Germinal center (tissue), 1 donor: Measurements from ENCODE around the gene SLC4A4.

Source experiments
- DNase-seq: peaks from one replicate; pipeline ENCODE4 v3.0.0; 2012; ENCODE audit warnings: mixed read lengths, low spot score

The SLC4A4 gene

DNA sequence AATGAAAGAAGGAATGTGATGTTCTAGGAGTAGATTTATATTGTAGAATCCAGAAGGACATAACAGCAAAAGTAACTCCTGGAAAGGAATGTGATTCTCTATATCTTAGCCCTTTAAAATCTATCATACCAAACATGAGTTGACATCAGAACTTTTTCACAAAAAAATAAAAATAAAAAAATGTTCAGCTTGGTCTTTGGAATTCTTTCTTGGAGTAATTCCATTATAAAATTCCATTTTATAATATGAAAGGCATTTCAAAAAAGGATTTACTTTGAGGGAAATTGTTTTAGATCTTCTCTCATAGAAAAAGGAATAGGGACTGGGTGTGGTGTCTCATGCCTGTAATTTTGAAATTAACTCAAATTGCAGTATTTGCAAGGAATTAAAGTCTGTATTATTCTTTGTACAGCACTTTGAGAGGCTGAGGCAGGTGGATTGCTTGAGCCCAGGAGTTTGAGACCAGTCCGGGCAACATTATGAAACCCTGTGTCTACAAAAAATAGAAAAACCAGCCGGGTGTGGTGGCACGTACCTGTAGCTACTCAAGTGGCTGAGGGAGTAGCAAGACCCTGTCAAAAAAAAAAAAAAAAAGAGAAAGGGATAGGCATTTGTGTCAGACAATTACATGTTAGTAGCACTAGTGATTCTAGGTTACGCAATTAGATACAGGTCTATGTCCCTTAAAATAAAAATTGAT lies 134.9 kb downstream of the SLC4A4 start:
- DNase-seq = no peak

DNA sequence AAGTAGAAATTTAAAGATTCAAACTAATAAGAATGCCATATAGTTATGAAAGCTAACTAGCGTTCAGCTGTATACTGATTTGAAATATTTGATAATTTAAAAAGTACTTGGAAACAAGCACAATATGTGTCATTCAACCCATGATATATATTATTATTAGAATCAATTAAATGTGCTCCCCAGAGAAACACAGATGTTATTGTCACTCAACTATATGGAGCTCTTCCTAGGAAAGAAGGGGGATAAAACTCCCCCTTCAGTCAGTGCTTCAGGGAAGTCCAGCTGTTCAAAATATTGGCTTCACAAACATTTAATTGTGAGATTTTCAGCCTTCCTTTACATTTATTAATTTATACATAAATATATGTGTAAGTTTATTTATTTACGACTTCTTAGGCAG lies 135.9 kb downstream of the SLC4A4 start:
- DNase-seq = no peak

DNA sequence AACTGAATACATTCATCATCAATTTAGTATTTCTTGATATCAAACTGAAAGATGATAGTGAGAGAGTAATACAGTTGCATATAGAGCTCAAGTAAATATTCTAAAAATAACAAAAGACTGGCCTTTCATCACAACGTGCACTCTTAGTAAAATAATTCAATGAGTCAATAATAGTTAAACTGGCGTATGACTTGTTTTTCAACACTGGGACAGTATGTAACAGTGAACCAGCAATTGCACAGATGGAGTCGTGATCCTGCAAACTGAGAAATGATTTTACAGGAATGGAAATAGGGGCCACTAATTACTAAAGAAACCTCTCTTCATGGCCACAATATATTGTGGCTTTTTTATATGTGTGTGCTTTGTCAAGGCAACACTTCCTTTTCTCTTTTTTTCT lies 137.4 kb downstream of the SLC4A4 start:
- DNase-seq = no peak

DNA sequence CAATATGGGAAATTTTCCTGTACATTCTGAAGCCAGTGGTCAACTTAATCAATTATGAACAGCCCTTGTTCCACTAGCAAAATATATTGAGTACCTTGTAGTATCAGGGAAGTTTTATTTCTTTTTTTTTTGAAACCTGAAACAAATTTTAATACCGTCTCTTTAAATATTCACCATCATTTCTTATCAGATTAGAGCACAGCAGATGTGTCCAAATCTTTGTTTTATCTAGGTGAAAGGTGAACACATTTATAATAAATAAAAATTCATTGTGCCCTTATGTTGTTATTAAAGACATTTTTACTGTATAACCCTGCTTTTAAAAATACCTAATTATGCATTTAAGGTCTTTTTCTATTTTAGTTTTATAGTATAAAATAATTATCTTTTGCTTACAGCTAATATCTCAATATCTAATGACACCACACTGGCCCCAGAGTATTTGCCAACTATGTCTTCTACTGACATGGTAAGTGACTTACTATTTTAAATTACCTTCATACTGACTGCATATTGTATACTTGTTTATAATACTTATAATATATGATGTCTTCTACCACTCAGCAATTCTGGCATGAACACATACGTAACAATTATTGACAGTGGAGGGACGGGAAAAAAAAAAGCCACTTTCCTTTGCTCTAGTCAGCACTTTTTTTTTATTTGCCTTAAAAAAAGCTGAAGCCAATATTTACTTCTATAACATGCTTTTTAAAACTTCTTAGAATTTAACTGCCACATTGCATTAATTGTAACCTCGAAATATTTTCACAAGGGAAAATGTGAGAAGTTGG lies 147.9 kb downstream of the SLC4A4 start:
- DNase-seq = no peak

DNA sequence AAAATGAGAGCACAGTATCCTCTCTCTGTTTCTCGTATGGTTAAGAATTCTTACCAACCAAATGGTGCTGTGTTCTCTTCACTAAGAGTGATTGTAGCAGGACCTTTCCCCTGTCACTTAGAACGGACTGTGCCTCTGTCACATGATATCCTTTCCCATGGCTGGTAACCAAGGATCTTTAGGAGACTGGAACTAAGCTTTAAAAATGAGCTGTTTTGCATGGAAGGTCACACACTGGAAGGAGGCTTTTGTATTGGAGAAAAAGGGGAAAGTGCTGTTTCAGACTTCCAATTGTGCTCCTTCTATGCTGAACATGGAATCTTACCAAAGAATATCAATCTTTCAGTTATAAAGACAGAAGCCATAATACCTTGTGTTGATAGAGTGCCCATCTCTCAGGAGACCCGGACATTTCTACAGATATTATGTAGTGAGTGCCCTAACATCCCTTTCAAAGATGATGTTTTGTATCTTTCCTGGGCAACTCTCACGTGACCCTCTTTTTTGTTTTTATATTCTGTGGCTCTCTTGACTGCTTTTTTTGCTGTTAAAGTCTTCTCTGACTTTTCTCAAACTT lies 148.6 kb downstream of the SLC4A4 start:
- DNase-seq = no peak

DNA sequence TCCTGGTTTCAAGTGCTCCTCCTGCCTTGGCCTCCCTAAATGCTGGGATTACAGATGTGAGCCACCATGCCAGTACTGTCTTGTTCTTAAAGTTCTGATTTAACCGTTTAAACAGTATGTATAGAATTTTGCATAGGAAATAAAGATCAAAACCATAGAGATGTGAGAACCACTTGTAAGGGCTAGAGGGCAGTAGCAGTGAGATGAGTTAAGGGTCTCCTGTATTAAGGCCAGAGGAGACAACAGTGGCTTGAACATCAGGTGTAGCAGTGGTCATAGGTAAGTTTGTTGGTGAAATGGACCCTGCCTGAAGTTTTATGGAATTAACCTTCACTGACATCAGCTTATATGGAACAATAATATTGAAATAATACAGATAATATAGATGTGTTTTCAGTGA lies 155.7 kb downstream of the SLC4A4 start:
- DNase-seq = no peak

DNA sequence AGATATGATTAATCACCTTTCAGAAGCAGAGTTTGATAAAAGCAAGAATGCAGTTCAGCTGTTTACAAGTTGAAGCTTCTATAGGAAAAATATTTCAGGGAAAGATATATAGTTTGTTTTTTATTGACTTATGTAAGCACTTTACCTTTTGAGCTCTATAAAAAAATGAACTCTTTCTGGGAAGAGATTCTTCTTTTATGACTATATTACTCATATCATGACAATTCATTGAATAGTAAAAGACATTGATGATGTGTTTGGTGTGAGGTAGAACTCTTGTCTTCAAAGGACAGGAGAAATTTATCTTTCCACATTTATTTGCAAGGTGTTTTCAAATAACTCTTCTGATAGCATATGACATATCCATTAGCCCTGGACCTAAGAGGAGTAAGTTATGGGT lies 156.6 kb downstream of the SLC4A4 start:
- no peak for DNase-seq

DNA sequence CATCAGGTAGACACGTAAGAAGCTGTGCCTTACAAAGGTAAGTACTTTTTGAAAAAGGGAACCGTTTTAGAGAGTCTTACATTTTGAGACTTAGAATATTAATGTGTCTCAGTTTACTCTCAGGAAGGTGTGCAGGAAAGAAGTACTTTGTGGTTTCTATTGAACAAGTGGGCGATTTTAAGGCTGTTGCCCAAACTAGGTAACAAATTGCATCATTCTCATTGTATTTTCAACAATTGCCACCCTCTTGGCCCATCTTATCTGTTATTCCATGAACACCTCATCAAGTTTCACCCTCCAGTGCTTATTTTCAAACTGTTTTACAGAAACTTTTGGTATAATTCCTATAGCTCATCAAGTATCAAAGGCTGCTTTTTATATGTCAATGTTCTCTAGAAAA lies 158.3 kb downstream of the SLC4A4 start:
- DNase-seq = no peak

DNA sequence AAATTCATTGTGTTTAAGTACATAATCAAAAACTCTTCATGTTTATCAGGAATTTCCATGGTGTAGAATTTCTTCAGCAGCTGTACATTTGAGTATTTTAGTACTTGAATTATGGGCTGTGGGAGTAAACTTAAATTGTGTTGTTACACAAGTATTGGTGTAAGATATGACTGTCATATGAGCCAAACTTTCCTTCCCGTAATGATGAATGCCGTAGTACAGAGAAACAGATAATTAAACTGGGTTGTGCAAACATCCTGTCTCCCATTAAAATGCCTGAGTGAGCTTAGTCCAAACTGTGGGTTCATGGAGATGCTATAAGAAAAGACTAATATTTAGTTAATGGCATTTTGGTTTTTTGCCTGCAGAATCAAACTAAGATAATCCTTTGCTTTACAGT lies 159.2 kb downstream of the SLC4A4 start:
- DNase-seq = no peak

DNA sequence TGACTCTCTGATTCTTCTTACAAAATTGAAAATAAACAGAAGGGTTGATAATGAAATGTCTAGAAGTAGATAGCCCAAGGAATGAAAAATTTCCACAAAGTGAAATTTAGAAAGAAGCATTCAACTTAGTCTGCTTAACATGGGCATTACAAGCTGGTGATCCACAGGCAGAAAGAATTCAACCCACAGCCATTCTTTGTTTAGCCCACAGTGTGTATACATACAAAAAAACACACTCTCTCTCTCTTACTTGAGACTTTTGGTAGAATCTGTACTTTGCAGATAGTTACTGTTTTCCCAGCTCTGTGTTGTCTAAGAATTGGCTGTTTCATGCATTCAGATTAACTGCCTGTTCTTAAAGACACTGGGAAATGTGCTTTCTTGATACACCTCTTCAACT lies 159.8 kb downstream of the SLC4A4 start:
- no peak for DNase-seq

DNA sequence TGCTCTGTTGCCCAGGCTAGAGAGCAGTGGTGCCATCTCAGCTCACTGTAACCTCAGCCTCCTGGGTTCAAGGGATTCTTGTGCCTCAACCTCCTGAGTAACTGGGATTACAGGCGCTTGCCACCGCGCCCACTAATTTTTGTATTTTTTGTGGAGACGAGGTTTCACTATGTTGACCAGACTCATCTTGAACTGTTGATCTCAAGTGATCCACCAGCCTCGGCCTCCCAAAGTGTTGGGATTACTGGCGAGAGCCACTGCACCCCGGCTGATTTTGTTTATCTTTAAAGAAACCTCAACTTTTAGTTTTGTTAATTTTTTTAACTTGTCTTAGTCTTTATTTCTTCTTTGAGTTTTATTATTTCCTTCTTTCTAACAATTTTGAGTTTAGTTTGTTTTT lies 163.2 kb downstream of the SLC4A4 start:
- DNase-seq = no peak

DNA sequence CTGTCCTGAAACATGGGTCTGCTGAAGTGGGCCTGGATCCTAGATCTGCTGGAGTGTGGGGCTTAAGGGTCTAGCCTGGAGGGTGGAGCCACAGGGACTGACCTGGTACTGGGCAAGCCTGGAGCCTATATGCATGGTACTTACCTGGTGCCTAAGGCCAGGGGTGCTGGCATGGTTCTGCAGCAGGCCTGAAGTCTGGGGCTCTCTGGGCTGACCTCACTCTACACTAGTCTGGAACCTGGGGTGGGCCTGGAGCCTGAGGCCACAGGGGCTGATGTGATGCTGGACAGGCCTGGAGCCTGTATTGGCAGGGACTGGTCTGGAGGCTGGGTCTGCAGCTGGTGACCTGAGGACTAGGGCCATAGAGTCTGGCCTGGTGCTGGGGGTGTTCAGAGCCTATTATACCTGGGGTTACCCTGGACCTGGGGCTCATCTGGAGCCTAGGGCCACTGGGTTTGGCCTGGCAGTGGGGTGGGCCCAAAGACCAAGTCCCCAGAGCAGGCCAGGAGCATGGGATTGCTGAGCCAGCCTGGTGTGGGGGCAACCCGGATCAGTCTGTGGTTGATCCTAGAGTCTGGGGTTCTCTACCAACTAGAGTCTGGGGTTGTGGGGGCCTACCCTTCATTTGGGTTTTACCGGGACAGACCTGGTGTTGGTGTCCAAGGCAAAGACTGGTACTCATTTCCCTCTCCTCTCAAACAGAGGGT lies 179.6 kb downstream of the SLC4A4 start:
- no peak for DNase-seq

DNA sequence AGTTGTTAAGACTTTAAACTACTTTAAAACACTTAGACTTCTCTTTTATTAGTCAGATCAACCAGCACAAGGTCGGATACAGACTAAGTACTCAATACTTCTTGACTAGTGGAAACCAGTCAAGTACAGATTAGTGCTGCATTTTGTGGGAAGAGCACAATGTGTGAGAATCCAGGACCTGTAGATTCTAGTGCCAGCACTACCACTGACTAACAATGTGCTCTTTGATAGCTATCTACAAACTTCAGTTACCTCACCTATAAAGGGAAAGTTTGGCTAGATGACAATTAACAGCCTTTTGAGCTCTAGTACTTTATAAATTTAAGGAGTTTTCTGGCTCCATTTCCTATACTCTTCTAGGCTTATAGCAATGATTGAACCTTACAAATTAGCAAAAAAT lies 181.5 kb downstream of the SLC4A4 start:
- DNase-seq = no peak

DNA sequence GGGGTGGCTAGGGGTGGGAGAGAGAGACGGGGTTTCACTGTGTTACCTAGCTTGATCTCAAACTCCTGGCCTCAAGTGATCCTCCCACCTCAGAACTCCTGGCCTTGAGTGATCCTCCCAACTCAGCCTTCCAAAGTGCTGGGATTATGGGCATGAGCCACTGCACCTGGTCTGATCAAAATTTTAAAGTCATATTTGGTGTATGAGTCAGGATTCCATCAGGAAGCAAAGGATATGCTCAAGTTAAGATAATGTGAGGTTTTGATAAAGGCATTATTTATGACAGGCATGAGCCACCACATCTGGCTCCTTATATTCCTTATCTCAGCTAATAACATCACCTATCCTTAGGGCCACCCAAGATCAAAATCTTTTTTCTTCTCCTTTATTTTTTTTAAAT lies 182.0 kb downstream of the SLC4A4 start:
- no peak for DNase-seq

DNA sequence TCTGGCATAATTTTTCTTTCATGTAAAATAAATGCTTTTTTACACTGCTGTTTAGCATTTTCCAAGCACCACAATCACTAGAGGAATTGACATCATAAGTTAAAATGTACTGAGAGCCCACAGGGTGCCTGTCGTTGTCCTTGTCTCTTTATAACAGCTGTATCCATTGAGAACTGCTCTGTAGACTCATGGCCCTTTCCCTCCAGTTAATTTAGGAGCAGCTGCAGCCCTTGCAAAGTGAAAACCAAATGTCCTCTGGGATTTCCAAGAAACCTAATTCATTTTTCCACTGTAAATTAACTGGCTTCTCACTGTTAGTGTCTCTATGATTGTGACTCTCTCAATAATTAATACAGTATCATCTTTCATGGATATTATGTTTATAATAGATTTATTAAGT lies 185.9 kb downstream of the SLC4A4 start:
- DNase-seq = no peak

DNA sequence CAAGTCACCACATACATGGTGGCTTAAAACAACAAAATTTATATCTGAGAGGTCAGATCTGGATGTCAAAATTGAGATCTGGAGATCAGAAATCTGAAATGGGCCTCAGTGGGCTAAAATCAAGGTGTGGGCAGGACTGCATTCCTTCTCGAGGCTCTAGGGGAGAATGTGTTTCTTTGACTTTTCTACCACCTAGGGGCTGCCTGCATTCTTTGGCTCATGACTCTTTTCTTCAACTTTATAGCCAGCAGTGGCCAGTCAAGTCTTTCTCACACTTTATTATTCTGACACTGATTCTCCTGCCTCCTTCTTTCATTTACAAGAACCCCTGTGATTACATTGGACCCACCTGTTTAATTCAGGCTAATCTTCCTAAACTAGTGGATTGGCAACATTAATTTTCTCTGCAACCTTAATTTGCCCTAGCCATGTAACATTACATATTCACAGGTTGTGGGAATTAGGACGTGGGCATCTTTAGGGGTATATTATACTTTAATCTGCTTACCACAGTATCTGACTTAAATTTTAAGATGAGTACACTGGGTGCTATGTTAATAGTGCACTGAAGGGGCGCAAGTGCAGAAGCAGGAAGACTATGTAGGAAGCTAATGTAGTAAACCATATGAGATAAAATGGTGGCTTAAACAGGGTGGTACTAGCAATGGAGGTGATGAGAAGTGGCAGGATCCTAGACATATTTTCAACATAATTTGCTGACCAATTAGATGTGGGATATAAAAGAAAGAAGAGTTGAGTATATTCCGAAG lies 188.0 kb downstream of the SLC4A4 start:
- no peak for DNase-seq

DNA sequence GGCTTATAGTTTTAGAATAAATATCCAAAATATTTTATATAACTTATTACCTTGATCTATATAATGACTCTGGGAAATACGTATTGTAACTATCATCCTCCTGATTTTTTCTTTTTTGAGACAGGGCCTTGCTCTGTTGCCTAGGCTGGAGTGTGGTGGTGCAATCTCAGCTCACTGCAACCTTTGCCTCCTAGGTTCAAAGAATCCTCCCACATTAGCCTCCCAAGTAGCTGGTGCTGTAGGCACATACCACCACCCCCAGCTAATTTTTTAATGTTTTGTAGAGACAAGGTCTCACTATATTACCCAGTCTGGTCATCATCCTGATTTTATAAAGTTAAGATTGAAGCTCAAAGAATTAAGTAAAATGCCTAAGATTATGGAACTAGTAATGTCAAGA lies 193.6 kb downstream of the SLC4A4 start:
- DNase-seq = no peak

DNA sequence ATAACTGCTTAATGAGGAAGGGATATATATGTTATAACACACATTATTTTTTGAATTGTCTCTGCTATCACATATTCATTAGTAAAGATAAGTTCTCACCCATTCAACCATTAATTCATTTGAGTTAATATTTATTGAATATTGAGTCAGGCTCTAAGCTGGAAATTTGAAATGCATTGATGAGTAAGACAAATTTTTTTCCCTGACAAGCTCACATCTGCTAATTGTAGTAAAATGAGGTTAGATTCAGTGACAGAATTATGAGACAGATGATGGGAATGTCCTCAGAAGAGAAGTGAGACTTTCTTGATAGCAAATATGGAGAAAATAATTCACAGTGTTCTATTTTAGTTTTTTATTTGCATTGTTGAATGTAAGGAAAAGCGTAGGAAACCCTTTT lies 194.3 kb downstream of the SLC4A4 start:
- DNase-seq = no peak

DNA sequence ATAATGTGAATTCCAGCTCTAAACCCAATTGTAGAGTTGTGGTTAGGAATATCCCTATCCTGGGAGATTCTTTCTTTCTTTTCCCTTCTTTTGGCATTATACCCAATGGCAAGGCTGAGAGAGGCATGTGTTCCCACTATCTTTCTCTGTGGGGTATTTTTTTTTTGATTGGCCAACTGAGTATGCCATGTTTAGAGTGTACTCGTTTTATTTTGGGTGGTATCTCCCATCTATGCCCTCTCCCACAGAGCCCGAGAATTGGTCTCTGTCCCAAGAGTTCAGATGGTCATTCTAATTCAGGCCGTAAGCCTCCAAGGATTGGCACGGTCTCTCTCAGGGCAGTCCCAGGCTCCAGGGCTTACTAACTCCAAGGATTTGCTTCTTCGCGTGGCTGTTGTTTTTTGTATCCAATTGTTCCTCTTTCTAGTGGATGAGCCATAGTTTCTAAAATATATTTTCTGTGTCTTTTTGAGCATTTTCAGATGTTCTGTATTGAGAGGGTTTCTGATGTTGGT lies 198.8 kb downstream of the SLC4A4 start:
- no peak for DNase-seq

DNA sequence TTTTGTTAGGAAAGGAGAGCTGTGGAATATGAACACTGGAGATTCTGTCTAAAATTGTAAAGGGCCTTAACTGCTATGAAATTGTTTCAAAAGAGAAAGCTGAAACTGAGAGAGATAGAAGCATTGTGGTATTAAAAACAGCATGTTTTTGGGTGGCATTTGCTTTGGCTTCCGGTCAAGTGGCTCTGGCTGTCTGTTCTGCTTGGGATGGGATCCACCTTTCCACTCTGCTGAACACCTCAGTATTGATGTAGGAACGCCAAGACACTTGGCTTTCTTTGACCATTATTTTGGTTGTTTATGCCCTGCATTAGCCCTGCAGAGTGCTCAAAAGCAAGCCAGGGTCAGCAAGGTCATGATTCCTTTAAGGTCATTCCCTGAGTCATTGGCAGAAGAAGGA lies 199.7 kb downstream of the SLC4A4 start:
- no peak for DNase-seq

DNA sequence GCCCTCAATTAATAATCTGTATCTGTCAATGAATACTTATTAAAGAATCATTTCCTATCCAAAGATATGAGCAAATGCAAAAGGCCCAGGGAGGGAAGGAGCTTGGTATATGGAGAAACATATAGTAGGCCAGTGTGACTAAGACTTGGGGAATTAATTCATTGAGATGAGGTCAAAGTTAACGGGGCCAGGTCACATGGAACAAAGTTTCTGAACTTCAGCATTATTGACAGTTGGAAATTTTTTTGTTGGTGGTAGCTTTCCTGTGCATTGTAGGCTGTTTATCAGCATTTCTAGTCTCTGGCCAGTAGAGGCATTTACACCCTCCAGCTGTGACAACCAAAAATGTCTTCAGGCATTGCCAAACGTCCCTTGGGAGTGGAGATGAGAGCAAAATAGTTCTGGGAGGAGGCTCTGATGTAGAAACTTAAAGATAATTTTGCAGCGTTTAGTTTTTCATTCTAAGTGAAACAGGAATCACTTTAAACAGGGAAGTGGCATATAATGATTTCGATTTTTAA lies 202.0 kb downstream of the SLC4A4 start:
- DNase-seq = no peak

DNA sequence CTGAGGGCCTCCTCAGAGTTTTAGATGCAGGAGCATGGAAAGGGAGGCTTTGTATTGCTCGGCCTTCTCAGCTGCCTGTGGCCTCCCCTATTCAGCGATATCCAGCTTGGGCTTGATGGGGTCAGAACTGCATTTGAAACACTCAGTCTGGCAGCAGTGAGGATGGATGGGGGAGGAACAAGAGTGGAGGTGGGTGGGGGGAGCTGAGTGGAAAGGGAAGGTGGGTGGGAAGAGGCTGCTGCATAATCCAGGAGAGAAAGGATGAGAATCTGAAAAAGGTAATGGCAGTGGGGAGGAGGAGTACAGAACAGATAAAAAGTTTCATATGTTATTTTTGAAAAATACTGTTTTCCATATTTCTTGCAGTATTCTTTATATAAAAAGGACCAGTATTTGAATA lies 202.7 kb downstream of the SLC4A4 start:
- DNase-seq = no peak
